AG09319 (cell line): Measurements from ENCODE around the gene CACNA2D3.

ENCODE experiments used
- DNase-seq: peaks from one replicate; pipeline ENCODE4 v3.0.0-alpha.2; 2010; ENCODE audit warnings: low read depth; ENCODE audit errors: extremely low read depth
- TF ChIP-seq, protein P1 (sequence below): IDR thresholded peaks from 2 replicates; pipeline ENCODE4 v1.5.1; 2011; ENCODE audit warnings: low read depth, mild to moderate bottlenecking, inconsistent platforms, low read length, moderate library complexity

CACNA2D3 gene

GRCh38 chr3:54198556-54198955 lies 76.2 kb downstream of the CACNA2D3 start:
- TF ChIP-seq, protein P1, sequence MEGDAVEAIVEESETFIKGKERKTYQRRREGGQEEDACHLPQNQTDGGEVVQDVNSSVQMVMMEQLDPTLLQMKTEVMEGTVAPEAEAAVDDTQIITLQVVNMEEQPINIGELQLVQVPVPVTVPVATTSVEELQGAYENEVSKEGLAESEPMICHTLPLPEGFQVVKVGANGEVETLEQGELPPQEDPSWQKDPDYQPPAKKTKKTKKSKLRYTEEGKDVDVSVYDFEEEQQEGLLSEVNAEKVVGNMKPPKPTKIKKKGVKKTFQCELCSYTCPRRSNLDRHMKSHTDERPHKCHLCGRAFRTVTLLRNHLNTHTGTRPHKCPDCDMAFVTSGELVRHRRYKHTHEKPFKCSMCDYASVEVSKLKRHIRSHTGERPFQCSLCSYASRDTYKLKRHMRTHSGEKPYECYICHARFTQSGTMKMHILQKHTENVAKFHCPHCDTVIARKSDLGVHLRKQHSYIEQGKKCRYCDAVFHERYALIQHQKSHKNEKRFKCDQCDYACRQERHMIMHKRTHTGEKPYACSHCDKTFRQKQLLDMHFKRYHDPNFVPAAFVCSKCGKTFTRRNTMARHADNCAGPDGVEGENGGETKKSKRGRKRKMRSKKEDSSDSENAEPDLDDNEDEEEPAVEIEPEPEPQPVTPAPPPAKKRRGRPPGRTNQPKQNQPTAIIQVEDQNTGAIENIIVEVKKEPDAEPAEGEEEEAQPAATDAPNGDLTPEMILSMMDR: no peak

DNA sequence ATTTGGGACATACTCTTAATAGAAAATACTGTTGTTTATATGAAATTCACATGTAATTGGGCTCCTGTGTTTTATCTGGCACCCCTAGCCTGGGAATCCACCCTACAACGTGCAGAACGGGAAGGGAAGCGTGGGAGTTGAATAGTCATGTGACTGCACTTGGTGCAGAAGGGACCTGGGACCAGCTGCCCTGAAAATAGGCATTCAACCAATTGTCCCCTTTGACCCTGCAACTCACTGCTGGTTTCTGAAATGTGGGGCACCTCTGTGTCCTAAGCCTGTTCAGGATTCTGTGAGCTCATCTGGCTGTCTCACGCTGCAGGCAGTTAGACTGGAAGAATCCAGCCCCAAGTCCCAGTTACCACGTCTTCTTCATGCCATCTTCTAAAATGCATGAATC lies 79.7 kb downstream of the CACNA2D3 start:
- TF ChIP-seq, protein P1: no peak
- no peak for DNase-seq

More at GRCh38 chr3:54198556-54198955, 76.2 kb downstream of the CACNA2D3 start:
- DNase-seq: no peak

- TF ChIP-seq, protein P1: no peak
- no peak for DNase-seq
Measured at GRCh38 chr3:54202651-54203248, 80.4 kb downstream of the CACNA2D3 start.

DNA sequence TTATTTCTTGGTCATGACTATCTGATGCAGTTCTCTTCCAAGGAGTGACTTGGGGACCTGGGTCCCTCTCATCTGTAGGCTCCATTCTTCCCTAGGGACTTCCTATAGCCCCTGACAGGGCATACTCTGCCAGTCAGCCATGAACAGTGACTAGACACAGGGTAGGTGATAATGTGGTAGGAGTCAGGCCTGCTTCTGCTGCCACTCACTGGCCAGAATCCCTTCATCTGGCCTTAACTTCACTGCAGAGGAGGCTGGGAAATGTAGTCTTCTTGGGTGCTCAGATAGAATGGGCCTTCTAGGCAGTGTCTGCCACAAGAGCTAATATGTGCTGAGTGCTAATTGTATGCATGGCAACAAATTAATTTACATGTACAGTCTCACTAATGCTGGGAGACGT lies 84.5 kb downstream of the CACNA2D3 start:
- TF ChIP-seq, protein P1: no peak
- no peak for DNase-seq

DNA sequence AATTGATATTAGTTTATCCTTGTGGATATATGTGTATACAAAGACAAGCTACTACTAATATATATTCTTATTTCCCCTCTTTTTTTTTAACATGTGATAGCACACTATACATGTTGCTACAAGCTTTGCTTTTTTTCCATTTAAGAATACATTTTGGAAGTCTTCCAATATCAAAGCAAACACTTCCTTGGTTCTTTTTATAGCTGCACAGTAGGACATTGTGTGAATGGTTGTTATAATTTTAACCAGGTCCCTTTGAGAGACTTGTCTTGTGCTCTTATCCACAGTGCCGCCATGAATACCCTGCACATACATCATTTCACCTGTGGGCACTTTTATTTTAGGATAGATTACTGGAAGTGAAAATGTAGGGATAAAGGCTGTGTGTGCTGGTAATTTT lies 88.7 kb downstream of the CACNA2D3 start:
- TF ChIP-seq, protein P1: no peak
- DNase-seq: no peak

GRCh38 chr3:54212723-54213122 lies 90.4 kb downstream of the CACNA2D3 start:
- TF ChIP-seq, protein P1: no peak
- DNase-seq: no peak

- no peak for DNase-seq
- TF ChIP-seq, protein P1: no peak
Measured at GRCh38 chr3:54213907-54214306, 91.6 kb downstream of the CACNA2D3 start.
